HG03432 (cell line): ENCODE data around the gene NOD2.

Source experiments
- ATAC-seq: cut with Tn5 transposase; IDR thresholded peaks from one replicate; pipeline ENCODE4 v1.9.1; 2021; ENCODE audit warnings: mild to moderate bottlenecking, moderate library complexity; ENCODE audit not compliant: unreplicated experiment

NOD2 gene

DNA sequence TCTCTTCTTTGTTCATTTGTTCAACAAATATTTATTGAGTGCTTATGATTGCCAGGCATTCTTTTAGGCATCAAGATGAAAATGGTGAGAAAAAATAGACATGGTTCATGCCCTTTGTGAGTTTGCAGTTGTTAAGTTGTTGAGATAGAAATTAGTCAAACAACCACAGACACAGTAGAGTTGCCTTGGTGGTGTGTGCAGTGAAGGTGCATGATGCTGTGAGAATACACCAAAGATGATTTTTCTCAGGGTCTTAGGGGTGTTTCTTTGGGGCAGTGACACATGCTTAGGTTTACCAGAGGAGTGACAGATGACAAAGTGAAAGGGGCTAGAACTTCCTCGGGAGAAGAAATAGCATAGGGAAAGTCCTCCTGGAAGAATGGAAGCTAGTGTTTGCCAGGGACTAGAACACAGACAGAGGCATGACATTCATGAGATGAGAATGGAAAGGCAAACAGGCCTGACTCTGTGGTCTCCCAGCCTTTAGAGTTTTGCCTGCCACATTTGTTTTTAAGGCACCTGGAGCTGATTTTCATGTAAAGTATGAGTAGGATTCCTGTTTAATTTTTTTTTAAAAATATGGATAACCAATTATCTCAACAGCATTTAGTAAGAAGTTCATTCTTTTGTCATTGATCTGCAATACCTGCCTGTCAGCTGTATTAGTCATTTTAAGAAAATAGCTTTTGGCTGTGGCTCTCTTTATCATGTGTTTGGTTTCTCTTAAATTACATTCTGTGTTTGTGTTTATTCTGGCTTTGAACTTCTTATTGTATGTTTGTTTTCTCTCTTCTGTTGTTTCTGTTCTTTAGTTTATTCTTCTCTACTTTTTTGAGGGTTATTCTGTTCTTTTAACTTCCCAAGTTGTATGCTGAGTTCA is 85.1 kb downstream of the NOD2 start:
- no peak for ATAC-seq

- no peak for ATAC-seq
These were observed 87.6 kb downstream of the NOD2 start for GRCh38 chr16:50781043-50781442.

DNA sequence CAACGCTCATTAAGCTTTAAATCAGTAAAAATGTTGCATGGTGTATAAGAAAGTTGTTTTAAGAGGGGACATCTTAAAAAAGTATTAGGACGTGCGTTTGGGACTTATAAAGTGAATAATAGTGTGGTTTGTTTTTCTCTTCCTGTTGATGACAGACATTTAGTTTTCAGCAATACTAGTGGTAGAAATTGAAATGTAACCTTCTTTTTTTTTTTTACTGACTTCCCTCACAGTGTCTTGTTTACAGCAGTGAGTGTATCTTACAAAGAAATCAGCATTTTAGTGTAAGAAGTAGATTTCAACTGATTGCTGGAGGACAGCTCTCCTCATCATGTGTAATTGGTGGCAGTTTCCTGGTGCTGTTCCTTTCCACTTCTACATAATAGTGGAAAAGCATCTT is 88.1 kb downstream of the NOD2 start:
- no peak for ATAC-seq
